Measurements from ENCODE around the gene PTGR3. TPM values are rescaled to one million over a fixed set of nuclear protein-coding genes. Genes with fewer than 3 reads are reported as not detected.

PTGR3 gene
- total RNA-seq, 1 experiment from 2014 or later, result 6.9 TPM

DNA sequence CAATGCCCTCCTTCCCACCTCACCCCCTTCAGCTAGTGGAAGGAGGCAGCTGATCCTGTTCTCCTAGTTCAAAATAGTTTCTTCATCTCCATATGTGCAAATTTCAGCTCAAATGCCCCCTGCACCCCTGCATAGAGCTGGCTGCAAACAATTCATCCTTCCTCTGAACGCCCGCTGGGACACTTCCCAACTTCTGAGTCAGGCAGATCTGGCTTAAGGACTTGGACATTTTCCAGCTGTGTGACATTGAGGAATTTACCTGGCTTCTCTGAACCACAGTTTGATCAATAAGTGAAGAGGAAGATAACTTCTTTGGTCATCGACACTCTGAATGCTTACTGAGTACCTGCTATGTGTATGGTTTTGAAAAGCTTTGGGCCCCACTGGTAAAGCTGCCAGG, 23.5 kb downstream of the PTGR3 start:
- TF ChIP-seq, protein P1, sequence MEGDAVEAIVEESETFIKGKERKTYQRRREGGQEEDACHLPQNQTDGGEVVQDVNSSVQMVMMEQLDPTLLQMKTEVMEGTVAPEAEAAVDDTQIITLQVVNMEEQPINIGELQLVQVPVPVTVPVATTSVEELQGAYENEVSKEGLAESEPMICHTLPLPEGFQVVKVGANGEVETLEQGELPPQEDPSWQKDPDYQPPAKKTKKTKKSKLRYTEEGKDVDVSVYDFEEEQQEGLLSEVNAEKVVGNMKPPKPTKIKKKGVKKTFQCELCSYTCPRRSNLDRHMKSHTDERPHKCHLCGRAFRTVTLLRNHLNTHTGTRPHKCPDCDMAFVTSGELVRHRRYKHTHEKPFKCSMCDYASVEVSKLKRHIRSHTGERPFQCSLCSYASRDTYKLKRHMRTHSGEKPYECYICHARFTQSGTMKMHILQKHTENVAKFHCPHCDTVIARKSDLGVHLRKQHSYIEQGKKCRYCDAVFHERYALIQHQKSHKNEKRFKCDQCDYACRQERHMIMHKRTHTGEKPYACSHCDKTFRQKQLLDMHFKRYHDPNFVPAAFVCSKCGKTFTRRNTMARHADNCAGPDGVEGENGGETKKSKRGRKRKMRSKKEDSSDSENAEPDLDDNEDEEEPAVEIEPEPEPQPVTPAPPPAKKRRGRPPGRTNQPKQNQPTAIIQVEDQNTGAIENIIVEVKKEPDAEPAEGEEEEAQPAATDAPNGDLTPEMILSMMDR (conservative IDR thresholded peaks at IDR 0.05; ENCODE audit: low read depth, low read length), result no peak
- TF ChIP-seq EZH2 (IDR thresholded peaks at IDR 0.05; ENCODE audit: borderline replicate concordance, low read depth, low read length, poor library complexity, severe bottlenecking), result no peak
- Histone ChIP-seq H3K4me3 (ENCODE audit: low read depth, low read length, poor library complexity, severe bottlenecking) (no peak overlapping the region), H3K36me3 (ENCODE audit: insufficient read depth, low read length, poor library complexity, severe bottlenecking) (no peaks in the 10 kb centered on the region), H3K9me3 (ENCODE audit: low read depth, low read length, poor library complexity, severe bottlenecking) (no peaks in the 10 kb centered on the region), H3K27ac (ENCODE audit: low read depth, low read length, poor library complexity, severe bottlenecking) (no peak overlapping the region), H3K27me3 (replicated peaks; ENCODE audit: insufficient read depth, low read depth, low read length, poor library complexity) (no peaks in the 10 kb centered on the region), H3K4me1 (ENCODE audit: insufficient read depth, low read length, poor library complexity, severe bottlenecking) (no peaks in the 10 kb centered on the region)
- ChIA-PET CTCF (no interaction called here), POLR2A (ENCODE audit: low non-redundant PET) (no interaction called here)
- no peak for DNase-seq (ENCODE audit: low spot score)
- no TSS peak for BruUV-seq (replicated peaks)
- intact Hi-C loops (cut with micrococcal nuclease; ENCODE audit: unreplicated experiment), result no loop called here

DNA sequence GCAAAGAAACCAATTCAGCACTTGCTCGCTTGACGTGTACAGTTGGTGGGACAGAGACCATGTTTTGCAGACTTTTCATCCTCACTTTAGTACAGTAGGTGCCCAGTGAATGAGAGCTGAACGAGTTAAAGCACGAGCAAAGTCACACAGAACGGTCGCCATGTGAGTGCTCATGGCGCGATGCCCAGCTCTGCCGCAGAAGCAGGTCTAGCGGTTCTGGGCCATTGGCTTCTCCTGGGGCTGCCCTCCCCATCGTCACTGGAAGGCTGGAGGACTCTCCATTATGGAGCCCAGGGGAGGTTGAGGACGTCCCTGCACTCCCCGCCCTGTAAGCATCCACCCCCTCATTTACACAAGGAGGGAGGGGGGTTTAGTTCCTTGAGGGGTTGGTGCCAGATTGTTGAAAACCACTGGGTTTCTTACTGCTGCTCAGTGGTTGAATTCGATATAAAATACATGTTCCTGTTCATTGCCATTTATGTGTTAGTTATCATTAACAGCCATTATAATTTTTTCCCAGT, 24.9 kb downstream of the PTGR3 start:
- ChIA-PET POLR2A (ENCODE audit: low non-redundant PET) (no interaction called here), CTCF (no interaction called here)
- no peak for DNase-seq (ENCODE audit: low spot score)

DNA sequence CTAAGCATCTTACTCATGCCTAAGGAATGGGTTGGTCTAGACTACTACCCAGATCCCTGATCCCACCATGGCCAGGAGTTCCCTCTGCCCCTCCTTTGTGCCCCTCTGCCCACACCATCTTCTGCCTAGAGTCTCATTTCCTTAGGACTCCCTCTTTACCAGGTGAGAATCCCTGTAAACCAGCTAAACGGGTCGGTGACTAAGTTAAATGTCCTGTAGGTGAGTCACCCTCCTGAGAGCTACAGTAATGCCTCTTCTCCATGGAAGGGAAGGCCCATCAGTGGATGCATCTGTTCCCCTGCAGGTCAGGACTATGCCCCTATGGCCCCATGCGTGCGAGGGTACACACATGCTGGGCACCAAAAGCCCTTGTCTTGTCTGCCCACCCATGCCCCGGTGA, 25.4 kb downstream of the PTGR3 start:
- Histone ChIP-seq H3K4me1 (ENCODE audit: insufficient read depth, low read length, poor library complexity, severe bottlenecking) (no peaks in the 10 kb centered on the region), H3K27me3 (replicated peaks; ENCODE audit: insufficient read depth, low read depth, low read length, poor library complexity) (no peaks in the 10 kb centered on the region), H3K36me3 (ENCODE audit: insufficient read depth, low read length, poor library complexity, severe bottlenecking) (no peaks in the 10 kb centered on the region), H3K4me3 (ENCODE audit: low read depth, low read length, poor library complexity, severe bottlenecking) (no peak overlapping the region), H3K9me3 (ENCODE audit: low read depth, low read length, poor library complexity, severe bottlenecking) (no peaks in the 10 kb centered on the region), H3K27ac (ENCODE audit: low read depth, low read length, poor library complexity, severe bottlenecking) (no peak overlapping the region)
- no peak for DNase-seq (ENCODE audit: low spot score)
- ChIA-PET POLR2A (ENCODE audit: low non-redundant PET) (no interaction called here), CTCF (no interaction called here)
- TF ChIP-seq EZH2 (IDR thresholded peaks at IDR 0.05; ENCODE audit: borderline replicate concordance, low read depth, low read length, poor library complexity, severe bottlenecking), result no peak
- TF ChIP-seq, protein P1 (conservative IDR thresholded peaks at IDR 0.05; ENCODE audit: low read depth, low read length), result no peak
- intact Hi-C loops (cut with micrococcal nuclease; ENCODE audit: unreplicated experiment), result no loop called here
- BruUV-seq (replicated peaks), result no TSS peak

More for the DNA sequence above, 24.9 kb downstream of the PTGR3 start:
- H3K4me3 ChIP-seq (ENCODE audit: low read depth, low read length, poor library complexity, severe bottlenecking), result no peak overlapping the region
- intact Hi-C loops (cut with micrococcal nuclease; ENCODE audit: unreplicated experiment), result no loop called here
- H3K9me3 ChIP-seq (ENCODE audit: low read depth, low read length, poor library complexity, severe bottlenecking), result no peaks in the 10 kb centered on the region
- H3K4me1 ChIP-seq (ENCODE audit: insufficient read depth, low read length, poor library complexity, severe bottlenecking), result no peaks in the 10 kb centered on the region
- H3K27ac ChIP-seq (ENCODE audit: low read depth, low read length, poor library complexity, severe bottlenecking), result no peak overlapping the region
- no peaks in the 10 kb centered on the region for H3K27me3 ChIP-seq (replicated peaks; ENCODE audit: insufficient read depth, low read depth, low read length, poor library complexity)
- no TSS peak for BruUV-seq (replicated peaks)
- TF ChIP-seq EZH2 (IDR thresholded peaks at IDR 0.05; ENCODE audit: borderline replicate concordance, low read depth, low read length, poor library complexity, severe bottlenecking), result no peak
- TF ChIP-seq, protein P1 (conservative IDR thresholded peaks at IDR 0.05; ENCODE audit: low read depth, low read length), result no peak
- no peaks in the 10 kb centered on the region for H3K36me3 ChIP-seq (ENCODE audit: insufficient read depth, low read length, poor library complexity, severe bottlenecking)

Measured in A673 (cell line).